ENCODE measurements around the gene ZNF462. TPM values are rescaled to one million over a fixed set of nuclear protein-coding genes. Genes with fewer than 3 reads are reported as not detected.

ZNF462 gene
- total RNA-seq, 1 donor: 9.8 TPM

GRCh38 chr9:106890608-106891007 is 27.6 kb downstream of the ZNF462 start:
- H3K9me3 ChIP-seq (ENCODE audit: low read depth, low read length): no peaks in the 10 kb centered on the region
- H3K4me1 ChIP-seq (ENCODE audit: insufficient read depth, low read length): peaks cover 28% of the 10 kb centered on the region
- H3K36me3 ChIP-seq (ENCODE audit: insufficient read depth, low read length): no peaks in the 10 kb centered on the region
- peaks cover 31% of the 10 kb centered on the region for H3K79me2 ChIP-seq (ENCODE audit: insufficient read depth, low read length)
- no peak for TF ChIP-seq CTCF (IDR thresholded peaks at IDR 0.05; ENCODE audit: extremely low read depth, low read depth, low read length)
- DNase-seq (ENCODE audit: insufficient read length, low spot score, missing footprints): no peak
- H3K27me3 ChIP-seq (ENCODE audit: insufficient read depth, low read length): no peaks in the 10 kb centered on the region
- H4K20me1 ChIP-seq (ENCODE audit: insufficient read depth, low read length): peaks cover 2% of the 10 kb centered on the region
- H3K27ac ChIP-seq (ENCODE audit: low read depth, low read length): no peak overlapping the region
- H3K4me3 ChIP-seq (ENCODE audit: insufficient read depth, low read length): no peak overlapping the region
- H2AFZ ChIP-seq (ENCODE audit: low read length): no peak overlapping the region
- H3K4me2 ChIP-seq (ENCODE audit: insufficient read depth, low read length): no peak overlapping the region

- H3K36me3 ChIP-seq (ENCODE audit: insufficient read depth, low read length): no peaks in the 10 kb centered on the region
- no peak for DNase-seq (ENCODE audit: insufficient read length, low spot score, missing footprints)
- H3K4me3 ChIP-seq (ENCODE audit: insufficient read depth, low read length): no peak overlapping the region
- peaks cover 32% of the 10 kb centered on the region for H3K79me2 ChIP-seq (ENCODE audit: insufficient read depth, low read length)
- H2AFZ ChIP-seq (ENCODE audit: low read length): no peak overlapping the region
- H3K27ac ChIP-seq (ENCODE audit: low read depth, low read length): no peak overlapping the region
- H3K4me1 ChIP-seq (ENCODE audit: insufficient read depth, low read length): peaks cover 21% of the 10 kb centered on the region
- TF ChIP-seq CTCF (IDR thresholded peaks at IDR 0.05; ENCODE audit: extremely low read depth, low read depth, low read length): no peak
- no peaks in the 10 kb centered on the region for H4K20me1 ChIP-seq (ENCODE audit: insufficient read depth, low read length)
- no peak overlapping the region for H3K4me2 ChIP-seq (ENCODE audit: insufficient read depth, low read length)
- H3K27me3 ChIP-seq (ENCODE audit: insufficient read depth, low read length): no peaks in the 10 kb centered on the region
- no peaks in the 10 kb centered on the region for H3K9me3 ChIP-seq (ENCODE audit: low read depth, low read length)
Measured at GRCh38 chr9:106891286-106891685, 28.3 kb downstream of the ZNF462 start.

- Histone ChIP-seq H3K9me3 (ENCODE audit: low read depth, low read length) (no peaks in the 10 kb centered on the region), H3K4me1 (ENCODE audit: insufficient read depth, low read length) (peaks cover 21% of the 10 kb centered on the region), H3K36me3 (ENCODE audit: insufficient read depth, low read length) (no peaks in the 10 kb centered on the region), H2AFZ (ENCODE audit: low read length) (no peak overlapping the region), H3K79me2 (ENCODE audit: insufficient read depth, low read length) (peaks cover 25% of the 10 kb centered on the region), H3K4me2 (ENCODE audit: insufficient read depth, low read length) (peak overlapping the region; percentile 29), H3K27me3 (ENCODE audit: insufficient read depth, low read length) (no peaks in the 10 kb centered on the region), H4K20me1 (ENCODE audit: insufficient read depth, low read length) (no peaks in the 10 kb centered on the region), H3K27ac (ENCODE audit: low read depth, low read length) (peak overlapping the region; percentile 85), H3K4me3 (ENCODE audit: insufficient read depth, low read length) (no peak overlapping the region)
- DNase-seq (ENCODE audit: insufficient read length, low spot score, missing footprints): peak; percentile 94
- TF ChIP-seq CTCF (IDR thresholded peaks at IDR 0.05; ENCODE audit: extremely low read depth, low read depth, low read length): no peak
Measured at GRCh38 chr9:106892632-106893031, 29.7 kb downstream of the ZNF462 start.

GRCh38 chr9:106893088-106893487 is 30.1 kb downstream of the ZNF462 start:
- H3K27me3 ChIP-seq (ENCODE audit: insufficient read depth, low read length): no peaks in the 10 kb centered on the region
- TF ChIP-seq CTCF (IDR thresholded peaks at IDR 0.05; ENCODE audit: extremely low read depth, low read depth, low read length): no peak
- H3K9me3 ChIP-seq (ENCODE audit: low read depth, low read length): no peaks in the 10 kb centered on the region
- no peaks in the 10 kb centered on the region for H3K36me3 ChIP-seq (ENCODE audit: insufficient read depth, low read length)
- H3K4me3 ChIP-seq (ENCODE audit: insufficient read depth, low read length): no peak overlapping the region
- no peaks in the 10 kb centered on the region for H4K20me1 ChIP-seq (ENCODE audit: insufficient read depth, low read length)
- H3K4me1 ChIP-seq (ENCODE audit: insufficient read depth, low read length): peaks cover 23% of the 10 kb centered on the region
- peak overlapping the region; percentile 85 for H3K27ac ChIP-seq (ENCODE audit: low read depth, low read length)
- H3K4me2 ChIP-seq (ENCODE audit: insufficient read depth, low read length): peak overlapping the region; percentile 29
- H3K79me2 ChIP-seq (ENCODE audit: insufficient read depth, low read length): peaks cover 25% of the 10 kb centered on the region
- no peak overlapping the region for H2AFZ ChIP-seq (ENCODE audit: low read length)
- peak; percentile 76 for DNase-seq (ENCODE audit: insufficient read length, low spot score, missing footprints)
